Peyer's patch (tissue), 4 donors: ENCODE measurements around the gene GLDC.

Experiments
- POLR2A ChIP-seq, 2 donors: fragments of 450-650 bp; IDR thresholded peaks; one replicate each; pipeline ENCODE4 v1.5.1; 2017; ENCODE audit warnings: antibody characterized with exemption in 2 of 2, mild to moderate bottlenecking in 2 of 2, moderate library complexity in 2 of 2
- TF ChIP-seq, protein P1 (sequence below), 6 experiments: fragments of 450-650 bp in 4 of 6; fragments of 200-600 bp in 2 of 6; sonication (generic) in 1 of 6; IDR thresholded peaks; one replicate each; pipeline ENCODE4 v1.5.1; 2017 to 2019; ENCODE audit warnings: antibody characterized with exemption in 6 of 6, mild to moderate bottlenecking in 3 of 6, moderate library complexity in 1 of 6

- TF ChIP-seq, protein P1, sequence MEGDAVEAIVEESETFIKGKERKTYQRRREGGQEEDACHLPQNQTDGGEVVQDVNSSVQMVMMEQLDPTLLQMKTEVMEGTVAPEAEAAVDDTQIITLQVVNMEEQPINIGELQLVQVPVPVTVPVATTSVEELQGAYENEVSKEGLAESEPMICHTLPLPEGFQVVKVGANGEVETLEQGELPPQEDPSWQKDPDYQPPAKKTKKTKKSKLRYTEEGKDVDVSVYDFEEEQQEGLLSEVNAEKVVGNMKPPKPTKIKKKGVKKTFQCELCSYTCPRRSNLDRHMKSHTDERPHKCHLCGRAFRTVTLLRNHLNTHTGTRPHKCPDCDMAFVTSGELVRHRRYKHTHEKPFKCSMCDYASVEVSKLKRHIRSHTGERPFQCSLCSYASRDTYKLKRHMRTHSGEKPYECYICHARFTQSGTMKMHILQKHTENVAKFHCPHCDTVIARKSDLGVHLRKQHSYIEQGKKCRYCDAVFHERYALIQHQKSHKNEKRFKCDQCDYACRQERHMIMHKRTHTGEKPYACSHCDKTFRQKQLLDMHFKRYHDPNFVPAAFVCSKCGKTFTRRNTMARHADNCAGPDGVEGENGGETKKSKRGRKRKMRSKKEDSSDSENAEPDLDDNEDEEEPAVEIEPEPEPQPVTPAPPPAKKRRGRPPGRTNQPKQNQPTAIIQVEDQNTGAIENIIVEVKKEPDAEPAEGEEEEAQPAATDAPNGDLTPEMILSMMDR (IDR thresholded peaks at IDR 0.05): no peak
- no peak for TF ChIP-seq POLR2A (IDR thresholded peaks at IDR 0.05)
Measured at GRCh38 chr9:6681957-6682501, 36.5 kb upstream of the GLDC start.
